HG03378 (cell line): ENCODE measurements around the gene COG8.
"Not testable (repeated sequence)": the region's sequence is repeated elsewhere in the genome, so short reads cannot be mapped to it uniquely, and the experiment has no call there.

Source experiments
- ATAC-seq: cut with Tn5 transposase; IDR thresholded peaks from one replicate; pipeline ENCODE4 v1.9.1; 2021; ENCODE audit warnings: mild to moderate bottlenecking, moderate library complexity; ENCODE audit not compliant: unreplicated experiment

The COG8 gene

DNA sequence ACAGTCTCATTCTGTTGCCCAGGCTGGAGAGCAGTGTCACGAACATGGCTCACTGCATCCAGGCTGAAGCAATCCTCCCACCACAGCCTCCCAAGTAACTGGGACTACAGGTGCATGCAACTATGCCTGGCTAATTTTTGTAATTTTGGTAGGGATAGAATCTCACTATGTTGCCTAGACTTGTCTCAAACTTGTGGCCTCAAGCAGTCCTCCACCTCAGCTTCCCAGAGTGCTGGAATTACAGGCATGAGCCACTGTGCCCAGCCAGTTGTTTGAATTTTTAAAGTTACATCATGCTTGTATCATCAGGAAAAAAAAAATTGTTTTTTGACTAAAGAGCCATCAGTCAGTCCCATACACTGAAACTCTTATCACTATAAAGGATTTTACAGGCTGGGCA lies 45.3 kb downstream of the COG8 start:
- ATAC-seq, result no peak

DNA sequence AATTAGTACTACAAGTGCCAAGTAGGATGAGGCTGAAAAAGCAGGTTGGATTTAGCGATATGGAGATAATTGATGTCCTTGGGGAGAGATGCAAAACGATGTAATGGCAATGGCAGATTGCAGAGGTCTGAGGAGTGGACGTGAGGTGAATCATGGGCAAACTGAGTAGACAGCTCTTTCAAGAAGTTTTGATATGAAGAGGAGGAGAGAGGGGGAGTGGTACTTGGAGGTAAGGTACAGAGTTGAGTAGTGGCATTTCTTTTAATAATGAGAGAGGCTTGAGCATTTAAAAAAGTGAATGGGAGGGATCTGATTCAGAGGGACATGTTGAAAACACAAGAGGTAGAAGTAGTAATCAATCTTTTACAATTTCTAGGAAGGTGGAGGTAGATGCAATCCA lies 46.0 kb downstream of the COG8 start:
- ATAC-seq, result no peak

DNA sequence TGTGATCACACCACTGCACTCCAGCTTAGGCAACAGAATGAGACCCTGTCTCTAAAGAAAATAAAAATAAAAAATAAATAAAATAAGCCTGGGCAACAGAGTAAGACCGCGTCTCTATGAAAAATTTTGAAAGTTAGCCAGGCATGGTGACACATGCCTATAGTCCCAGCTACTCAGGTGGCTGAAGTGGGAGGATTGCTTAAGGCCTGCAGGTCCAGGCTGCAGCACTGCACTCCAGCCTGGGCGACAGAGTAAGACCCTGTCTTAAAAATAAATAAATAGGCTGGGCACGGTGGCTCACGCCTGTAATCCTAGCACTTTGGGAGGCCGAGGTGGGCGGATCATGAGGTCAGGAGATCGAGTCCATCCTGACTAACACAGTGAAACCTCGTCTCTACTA lies 47.7 kb downstream of the COG8 start:
- ATAC-seq, result not testable (repeated sequence)

DNA sequence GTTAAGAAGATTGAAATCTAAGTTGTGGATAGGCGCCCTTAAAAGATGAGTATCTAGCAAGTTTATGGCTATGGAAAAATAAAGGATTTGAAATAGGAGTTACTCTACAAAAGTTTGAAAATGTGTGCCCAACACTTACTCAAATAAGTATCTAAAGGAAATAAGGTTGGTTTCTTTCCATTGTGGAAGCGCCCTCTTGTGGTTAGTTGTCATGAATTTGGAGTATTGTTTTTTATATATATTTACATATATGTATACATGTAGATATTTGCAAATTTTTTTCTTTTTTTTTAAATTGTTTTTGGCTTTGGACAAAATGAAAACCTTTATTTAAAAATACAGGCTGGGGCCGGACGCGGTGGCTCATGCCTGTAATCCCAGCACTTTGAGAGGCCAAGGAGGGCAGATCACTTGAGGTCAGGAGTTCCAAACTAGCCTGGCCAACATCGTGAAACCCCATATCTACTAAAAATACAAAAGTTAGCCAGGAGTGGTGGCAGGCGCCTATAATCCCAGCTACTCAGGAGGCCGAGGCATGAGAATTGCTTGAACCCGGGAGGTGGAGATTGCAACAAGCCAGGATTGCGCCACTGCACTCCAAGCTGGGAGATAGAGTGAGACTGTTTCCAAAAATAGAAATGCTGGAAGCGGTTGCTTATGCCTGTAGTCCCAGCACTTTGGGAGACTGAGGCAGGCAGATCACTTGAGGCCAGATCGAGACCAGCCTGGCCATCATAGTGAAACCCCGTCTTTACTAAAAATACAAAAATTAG lies 52.2 kb downstream of the COG8 start:
- ATAC-seq, result no peak

DNA sequence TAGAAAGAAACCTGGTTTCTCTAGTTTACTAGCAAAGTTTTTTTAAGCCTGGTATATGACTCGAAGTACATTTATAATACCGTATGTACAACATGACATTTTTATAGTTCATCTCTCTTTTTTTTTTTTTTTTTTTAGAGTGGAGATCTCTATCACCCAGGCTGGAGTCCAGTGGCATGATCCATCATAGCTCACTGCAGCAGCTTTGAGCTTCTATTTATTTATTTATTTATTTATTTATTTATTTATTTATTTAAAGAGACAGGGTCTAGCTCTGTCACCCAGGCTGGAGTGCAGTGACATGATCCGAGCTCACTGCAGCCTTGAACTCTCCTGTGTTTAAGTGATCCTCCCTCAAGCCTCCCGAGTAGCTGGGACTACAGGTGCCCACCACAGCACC lies 54.1 kb downstream of the COG8 start:
- ATAC-seq, result no peak

DNA sequence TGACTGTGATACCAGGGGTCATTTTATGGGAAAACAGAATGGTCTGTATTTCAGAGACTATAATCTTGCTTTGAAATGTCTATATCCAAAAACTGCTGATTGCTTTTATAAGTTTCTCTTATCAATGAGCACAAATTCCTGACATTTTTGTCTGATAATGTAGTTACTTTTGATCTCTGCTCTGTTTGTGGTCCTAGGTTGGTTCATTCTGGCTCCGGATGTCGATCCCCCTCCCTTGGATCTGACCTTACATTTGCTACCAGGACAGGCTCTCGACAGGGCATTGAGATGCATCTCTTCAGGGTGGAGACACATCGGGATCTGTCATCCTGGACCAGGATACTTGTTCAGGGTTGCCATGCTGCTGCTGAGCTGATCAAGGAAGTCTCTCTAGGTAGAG lies 55.5 kb downstream of the COG8 start:
- no peak for ATAC-seq

DNA sequence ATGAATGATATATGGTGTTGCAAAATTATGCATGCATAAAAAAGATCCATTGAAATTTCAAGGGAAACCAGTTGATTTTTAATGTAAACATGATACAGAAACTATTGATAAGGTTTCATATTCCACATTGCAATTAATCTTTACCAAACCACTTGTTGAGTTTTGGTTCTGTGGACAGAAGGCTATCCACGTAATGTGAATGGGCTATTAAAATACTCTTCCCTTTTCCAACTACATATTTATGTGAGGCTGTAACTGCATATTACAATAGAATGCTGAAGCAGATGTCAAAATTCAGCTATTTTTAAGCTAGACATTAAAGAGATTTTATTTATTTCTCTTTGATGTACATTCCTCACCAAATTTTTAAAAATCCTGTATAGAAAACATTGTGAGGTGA lies 62.0 kb downstream of the COG8 start:
- no peak for ATAC-seq
